Activated CD4-positive, alpha-beta T cell treated with anti-CD3 and anti-CD28 coated beads, Interleukin-2, amount 50 U/mL, for 24 hours (primary cell): ENCODE results near the gene COL27A1.

Source experiments
- DNase-seq, 2 donors: peaks; one replicate each; pipeline ENCODE4 v3.0.0-alpha.2; 2020; ENCODE audit warnings: low read depth in 1 of 2, low spot score in 1 of 2

The COL27A1 gene

DNA sequence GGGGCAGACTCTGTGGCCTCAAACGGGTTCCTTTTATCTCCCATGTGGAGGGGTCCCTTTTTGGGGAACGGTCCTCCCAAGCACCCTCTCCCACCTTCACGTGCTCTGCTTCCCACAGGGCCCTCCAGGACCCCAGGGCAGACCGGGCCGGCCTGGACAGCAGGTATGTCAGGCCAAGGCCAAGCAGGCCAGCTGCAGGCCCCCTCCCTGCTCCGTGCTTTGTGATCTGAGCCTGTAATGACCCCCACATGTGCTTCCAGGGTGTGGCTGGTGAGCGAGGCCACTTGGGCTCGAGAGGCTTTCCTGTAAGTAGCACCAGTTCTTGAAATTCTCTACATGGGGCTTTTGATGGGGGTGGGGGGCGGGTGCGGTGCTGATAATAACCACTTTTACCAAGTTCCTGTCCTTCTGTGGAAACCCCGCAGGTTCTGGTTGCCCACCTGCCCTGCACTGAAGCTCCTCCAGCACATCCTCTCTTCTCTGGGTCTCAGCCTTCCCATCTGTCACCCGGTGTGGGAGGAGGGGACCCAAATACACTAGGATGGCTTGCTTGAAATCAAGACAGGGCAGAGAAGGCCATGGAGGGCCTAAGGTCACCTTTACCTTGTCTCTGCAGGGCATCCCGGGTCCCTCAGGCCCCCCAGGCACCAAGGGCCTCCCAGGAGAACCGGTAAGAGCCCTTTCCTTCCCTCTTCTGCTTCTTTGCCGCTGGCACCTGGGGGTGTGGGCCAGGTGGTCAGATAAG, 109.6 kb downstream of the COL27A1 start:
- no peak for DNase-seq

DNA sequence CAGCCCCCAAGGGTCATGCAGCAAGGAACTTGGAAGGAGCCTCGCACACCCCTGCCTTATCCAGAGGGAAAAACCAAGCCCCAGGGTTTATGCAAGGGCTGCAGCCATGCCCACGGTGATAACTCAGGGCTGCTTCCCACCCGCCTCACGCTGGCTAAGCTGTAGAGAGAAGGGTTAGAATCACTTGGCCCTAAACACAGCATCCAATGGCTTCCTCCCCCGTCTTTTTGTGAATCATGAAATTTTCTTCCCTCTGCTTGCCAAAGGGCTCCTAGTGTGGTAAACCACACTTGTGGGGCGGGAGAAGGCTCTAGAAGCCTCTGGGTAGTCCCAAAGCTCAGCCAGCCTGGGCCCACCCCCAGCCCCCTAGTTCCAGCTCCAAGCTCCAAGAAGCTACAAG, 111.6 kb downstream of the COL27A1 start:
- DNase-seq = no peak

DNA sequence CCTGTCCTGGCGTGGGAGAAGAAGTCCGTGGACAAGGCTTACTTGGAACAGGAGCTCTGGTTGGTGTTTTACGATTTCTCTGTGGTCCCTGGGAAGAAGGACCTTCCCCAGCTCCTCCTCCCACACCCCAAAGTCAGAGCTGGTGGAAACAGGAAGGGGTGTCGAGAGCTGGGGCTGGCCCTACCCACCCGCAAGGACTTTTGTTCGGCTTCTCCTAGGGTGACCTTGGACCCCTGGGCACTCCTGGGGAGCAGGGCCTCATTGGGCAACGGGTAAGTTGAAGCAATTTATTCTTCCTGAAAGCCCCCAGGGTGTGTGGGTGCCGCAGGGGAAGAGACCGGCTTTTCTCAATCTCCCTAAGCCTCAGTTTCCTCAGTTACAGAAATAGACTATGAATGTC, 113.7 kb downstream of the COL27A1 start:
- DNase-seq = no peak

DNA sequence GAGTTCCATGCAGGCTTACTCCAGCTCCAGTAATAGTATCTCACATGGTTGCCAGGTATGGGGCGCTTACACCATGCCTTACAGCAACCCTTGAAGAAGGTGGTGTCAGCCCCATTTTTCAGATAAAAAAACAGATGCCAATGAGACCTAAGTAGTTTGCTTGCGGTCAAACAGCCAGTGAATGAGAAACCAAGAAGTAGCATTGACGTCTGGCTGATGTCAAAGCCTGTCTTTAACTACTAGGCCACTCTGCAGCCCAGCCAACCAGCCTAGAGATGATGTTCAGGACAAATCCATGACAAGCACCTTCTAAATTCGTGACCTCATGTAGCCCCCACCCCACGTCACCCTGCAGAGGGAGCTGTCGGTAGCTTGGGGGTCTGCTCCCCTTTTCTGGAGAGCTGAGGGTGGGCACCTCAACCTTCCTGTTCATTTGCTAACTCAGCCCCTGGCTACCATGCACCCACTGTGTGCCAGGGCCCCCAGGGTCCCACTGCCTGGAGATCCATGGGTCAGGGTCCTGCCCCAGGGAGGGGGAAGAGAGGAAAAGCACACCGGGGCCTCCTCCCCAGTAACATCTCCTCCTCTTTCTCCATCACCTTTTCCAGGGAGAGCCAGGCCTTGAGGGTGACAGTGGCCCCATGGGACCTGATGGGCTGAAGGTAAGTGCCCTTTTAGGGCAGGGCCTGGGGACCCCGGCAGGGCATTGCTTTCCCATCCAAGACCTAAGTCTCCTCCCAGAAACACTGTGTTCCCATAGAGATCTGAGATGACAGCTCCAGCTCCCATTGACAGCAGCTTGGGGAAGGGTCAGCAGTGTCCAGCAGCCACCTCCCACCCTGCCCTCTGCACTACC, 115.0 kb downstream of the COL27A1 start:
- DNase-seq = no peak

DNA sequence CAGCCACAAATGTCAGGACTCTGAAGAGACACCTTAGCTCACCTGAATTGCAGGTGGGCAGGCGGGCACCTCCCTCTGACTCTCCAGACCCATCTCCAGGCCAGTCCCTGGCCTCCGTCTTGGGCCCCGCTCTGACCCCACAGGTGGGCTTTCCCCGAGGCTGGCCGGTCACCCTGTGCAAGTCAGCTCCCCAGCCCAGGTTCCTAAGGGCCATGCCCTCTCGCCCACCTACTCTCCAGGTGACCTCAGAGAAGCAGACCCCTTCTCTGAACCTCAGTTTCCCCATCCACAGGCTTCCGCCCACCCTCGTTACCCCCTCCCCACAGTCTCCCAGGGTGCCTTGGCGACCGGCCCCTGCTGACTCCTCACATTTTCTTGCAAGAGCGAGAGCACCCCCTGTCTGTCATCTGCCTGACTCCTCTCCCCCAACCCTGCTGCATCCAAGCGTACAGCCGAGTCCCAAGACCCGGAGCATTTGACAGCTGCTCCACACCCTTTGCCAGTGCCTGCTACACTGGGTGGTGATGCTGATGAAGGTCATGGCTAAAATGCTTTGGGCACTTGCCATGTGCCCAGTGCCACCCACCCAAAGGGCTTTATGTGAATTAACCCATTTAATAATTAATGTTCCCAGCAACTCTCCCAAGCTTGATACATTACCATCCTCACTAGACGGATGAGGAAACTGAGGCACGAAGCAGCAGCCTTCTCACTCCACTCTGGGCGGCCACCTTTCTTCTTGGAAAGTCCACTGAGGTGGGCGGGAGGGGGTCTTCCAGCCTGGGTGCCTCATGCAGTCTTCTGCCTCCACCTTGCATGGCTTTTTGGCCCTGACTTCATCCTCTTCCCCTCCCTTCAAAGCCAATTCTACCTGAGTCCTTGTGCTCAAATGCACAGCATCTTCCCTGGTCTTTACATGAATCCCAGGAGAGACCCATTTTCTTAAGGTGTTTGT, 116.5 kb downstream of the COL27A1 start:
- DNase-seq = no peak

DNA sequence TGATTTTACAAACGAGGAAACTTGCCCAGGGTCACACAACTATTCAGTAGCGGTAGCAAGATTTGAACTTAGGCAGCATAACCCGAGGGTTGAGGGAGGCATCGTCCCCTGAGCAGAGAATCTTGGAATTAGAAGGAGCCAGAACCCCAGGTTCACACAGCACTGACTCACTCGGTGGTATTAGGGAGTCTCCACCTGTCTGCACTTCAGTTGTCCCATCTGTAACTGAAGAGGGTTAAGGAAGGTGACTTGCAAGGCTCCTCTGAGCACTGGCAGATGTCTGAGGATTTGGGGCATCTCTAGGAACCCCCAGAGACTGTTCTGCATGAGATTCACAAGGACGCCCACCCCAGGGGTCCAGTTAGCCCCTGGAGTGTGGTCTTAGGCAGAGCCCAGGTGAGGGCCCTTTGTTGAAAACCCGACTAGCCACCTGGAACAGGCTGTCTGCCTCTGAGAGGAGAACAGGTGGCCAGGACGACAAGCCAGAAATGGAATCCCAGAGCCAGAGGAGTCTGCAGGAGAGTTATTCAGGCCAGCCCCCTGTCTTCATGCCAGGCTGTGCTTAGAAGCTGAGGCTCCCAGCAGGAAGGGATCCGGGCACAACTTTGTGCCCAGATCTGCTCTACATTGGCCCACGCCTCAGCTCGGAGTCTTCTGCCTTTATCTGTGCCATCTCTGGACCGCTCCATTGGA, 117.5 kb downstream of the COL27A1 start:
- no peak for DNase-seq

DNA sequence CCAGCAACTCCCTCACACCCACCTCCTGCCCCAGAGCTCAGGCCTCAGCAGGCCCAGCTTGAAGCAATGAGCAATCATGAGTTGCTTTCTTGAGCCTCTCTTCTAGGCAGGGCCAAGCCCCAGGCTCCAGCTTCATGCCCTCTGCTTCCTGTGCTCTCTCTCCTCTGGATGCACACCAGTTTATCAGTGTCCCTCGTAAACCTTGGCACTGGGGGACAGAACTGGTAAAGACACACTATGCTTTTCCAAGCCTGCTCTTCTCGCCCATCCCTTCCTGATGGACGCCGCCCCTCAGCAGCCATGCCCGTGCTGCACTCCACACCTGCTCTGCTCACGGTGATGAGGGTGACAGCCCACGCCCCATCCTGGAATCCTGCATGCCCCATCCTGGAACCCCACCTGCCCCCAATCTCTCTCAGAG, 118.1 kb downstream of the COL27A1 start:
- DNase-seq = no peak

DNA sequence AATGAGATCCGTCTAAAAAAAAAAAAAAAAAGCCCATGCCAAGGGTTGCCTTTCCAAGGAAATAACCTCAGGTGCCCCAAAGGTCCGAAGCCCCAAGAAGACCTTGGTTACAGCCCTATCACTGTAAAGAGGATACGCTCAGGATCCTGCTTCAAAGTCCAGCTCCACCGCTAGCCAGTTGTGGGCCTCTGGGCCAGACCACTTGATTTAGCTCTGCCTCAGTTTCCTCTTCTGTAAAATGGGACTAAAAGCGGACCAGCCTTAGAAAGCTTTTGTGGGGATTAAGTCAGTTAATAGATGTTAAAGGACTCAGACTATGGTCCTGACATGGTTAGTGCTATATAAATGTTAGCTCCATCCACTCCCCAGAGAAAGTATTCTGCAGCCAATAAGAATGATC, 118.9 kb downstream of the COL27A1 start:
- DNase-seq = no peak

DNA sequence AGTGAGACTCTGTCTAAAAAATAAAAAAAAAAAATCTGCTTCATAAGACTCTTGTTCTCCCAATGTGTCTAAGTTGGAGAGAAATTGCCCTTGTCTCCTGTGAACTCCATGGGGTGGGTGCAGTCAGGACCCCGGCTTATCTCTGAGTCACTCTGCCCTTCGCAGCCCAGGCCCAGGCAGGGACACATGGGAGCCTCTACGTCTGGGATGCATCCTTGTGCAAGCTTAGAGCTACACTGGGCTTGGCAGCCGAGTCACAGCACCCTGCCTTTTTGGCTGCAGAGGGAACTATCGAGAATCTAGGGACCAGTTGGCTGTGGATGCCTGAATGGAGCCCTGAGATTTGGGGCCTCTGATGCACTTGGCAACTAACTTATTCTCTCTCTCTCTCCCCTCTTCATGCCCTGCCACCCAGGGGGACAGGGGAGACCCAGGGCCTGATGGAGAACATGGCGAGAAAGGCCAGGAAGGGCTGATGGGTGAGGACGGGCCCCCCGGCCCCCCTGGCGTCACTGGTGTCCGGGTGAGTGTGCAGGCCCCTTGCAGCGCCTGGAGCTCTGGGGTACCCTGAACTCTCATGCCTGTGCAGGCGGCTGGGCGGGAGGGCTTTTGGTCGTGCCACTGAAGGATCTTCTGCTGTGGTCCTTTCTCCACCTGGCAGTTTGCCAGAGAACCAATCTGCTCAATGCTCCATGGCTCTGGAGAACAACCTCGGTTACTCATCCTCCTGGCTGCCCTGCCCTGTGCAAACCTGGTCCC, 120.1 kb downstream of the COL27A1 start:
- no peak for DNase-seq

DNA sequence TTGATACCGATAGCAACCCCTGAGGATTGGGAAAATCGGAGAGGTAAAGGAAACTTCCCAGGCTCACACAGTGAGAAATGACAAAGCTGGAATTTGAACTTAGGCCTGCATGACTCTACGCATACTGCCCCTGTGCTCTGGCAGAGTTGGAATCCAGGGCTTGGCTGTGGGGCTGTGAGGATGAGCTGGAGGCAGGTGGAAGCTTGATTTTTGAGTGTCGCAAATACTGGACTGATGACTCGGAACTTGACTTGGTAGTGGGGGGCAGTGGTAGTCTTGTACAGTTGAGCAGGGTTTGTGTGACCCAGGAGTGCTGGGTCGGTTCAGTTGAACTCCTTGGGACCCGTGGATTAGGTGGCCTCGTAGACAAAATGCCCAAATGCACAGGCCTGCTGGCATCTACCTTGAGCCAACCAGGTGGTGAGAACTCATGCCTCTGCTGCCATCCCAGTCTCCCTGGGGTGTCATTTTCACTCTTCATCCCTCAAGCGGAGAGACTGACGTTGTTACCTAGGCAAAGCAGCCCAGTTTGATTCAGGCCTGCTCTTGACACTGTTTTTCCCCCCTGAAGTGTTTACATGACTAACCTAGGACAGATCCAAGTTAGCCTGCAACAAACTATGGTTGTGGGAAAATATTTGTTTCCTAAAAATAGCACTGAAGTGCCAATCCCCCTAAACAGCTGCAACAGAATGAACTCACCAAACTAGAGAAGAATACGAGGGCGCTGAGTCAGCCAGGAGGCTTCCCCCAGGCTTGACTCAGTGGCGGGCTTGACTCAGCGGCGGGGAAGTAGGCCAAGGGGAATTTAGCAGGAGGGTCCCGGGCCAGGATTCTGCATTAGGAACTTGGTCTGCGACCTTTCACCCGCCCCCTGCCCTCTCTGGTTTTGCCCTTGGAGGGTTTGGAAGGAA, 121.8 kb downstream of the COL27A1 start:
- DNase-seq = no peak

DNA sequence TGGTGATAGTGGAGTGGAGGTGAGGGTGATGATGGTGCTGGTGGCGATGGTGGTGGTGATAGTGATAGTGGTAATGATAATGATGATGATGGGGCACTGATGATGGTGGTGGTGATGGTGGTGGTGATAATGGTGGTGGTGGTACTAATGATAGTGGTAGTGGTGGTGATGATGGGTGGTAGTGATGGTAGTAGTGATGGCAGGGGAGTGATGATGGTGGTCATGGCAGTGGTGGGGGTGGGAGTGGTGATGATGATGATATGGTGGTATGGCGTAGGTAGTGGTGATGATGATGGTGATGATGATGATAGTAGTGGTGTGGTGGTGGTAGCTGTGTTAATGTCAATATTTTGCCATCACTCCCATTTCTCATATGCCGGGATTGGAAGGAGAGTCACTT, 123.0 kb downstream of the COL27A1 start:
- no peak for DNase-seq

DNA sequence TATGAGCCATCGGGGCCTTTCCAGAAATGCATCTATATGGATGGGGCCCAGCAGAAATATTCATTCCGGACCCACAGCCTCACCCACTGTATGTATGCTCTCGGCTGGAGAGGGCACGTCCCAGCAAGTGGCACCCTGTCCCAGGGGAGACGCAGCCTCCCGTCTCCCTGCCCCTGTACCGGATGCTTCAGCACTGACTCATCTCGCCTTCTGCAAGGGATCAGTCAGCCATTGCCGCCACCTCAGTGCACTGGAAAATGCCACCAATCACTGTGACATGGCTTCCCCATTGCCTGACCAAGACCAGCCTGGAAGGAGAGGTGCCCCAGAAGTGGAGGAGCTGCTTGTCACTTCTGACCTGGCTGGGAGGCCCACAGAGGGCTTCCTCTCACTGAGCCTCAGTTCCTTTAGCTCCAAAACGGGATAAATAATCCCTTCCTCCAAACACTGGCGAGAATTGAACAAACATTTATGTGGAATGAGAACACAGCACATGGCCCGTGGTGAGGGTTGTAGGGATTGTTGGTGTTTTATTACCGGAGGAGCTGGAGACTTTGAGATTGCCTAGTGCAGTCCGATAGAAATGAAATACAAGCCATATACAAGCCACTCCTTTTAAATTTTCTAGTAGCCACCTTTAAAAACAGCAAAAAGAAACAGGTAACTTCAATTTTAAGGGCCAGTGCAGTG, 123.7 kb downstream of the COL27A1 start:
- no peak for DNase-seq

DNA sequence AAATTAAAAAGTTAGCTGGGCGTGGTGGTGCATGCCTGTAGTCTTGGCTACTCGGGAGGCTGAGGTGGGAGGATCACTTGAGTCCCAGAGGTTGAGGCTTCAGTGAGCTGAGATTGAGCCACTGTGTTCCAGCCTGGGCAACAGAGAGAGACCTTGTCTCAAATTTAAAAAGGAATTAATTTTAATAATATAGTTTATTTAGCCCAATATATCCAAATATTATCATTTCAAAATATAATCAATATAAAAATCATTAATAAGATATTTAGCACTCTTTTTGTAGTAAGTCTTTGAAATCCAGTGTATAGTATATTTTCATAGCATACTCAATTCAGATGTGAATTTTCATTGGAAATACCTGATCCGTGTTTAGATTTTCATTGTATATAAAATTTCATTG, 124.4 kb downstream of the COL27A1 start:
- no peak for DNase-seq

DNA sequence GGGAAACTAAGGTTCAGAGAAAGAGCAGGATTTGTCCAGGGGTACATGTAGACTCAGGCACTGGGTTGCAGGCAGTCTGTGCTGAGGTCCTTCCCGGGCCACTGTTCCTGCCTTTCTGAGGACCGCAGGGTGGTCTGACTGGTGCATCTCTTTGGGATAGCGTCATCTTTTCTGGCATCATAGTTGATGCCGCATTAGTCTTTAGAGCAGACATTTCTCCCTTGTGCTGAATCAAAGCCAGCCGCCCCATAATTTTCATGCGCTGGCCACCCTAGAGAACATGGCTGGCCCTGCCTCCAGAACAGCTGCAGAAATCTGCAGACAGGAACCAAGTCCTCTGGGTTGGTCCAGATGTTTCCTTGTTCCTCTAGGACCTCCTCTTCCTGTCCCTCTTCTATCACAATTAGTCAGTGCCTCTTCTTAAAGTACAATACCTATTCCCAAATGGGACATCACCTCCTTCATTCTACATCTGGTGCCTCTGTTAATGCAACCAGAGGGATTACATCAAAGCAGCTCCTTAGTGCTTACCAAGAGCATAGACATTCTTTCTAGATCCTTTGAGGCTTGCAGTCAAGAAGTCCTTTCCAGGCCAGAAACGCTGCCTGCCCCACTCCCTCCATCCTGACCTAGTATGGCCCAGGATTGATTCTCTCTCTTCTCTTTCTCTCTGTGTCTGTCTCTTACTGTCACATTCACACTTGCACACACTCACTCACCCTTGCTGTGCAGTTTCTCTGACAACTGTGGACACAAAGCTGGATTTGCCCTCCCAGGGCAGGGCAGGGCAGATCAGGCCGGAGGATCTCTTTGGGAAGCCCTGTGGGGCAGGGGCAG, 125.5 kb downstream of the COL27A1 start:
- no peak for DNase-seq

DNA sequence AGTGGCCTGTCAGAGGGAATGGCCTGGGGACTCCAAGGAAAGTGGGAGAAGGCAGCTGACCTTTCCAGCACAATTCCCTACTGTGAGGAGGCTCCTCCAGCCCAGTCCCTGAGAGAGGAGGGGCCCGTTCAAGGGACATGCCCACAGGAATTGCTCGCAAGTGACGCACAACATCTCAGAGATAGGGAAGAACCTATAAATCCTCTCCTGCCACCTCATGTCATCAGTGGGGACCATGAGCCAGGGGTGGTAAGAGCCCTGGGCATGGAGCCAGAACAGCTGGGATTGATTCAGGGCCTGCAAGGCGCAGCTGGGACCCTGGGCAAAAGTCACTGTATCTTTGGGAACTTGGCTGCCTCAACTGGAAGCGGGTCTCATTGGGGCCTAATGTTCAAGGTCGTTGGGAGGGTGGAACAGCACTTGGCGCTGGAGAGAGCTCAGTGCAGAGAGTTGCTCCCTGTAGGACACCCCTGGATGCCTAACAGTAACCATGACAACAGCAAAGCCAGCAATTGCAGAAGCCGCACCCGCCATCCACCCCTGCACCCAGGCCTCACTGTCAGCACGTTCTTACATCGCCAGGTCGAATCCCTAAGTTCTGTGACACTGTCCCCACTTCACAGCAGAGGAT, 126.3 kb downstream of the COL27A1 start:
- no peak for DNase-seq

DNA sequence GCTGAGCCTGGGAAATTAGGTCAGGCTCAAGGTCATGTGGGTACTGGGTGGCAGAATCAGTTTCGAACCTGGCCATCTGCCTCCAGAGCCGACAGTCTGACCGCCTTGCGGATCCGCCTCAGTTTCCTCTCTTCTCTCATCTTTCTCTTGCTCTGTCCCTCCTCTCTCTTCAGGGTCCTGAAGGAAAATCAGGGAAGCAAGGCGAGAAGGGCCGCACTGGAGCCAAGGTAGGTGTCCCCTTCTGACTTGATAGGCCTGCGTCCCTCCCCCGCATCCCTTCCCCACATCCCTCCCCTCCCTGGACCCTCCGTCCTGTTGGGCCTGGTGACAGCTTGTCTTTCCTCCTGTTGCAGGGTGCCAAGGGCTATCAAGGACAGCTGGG, 126.8 kb downstream of the COL27A1 start:
- DNase-seq = no peak

DNA sequence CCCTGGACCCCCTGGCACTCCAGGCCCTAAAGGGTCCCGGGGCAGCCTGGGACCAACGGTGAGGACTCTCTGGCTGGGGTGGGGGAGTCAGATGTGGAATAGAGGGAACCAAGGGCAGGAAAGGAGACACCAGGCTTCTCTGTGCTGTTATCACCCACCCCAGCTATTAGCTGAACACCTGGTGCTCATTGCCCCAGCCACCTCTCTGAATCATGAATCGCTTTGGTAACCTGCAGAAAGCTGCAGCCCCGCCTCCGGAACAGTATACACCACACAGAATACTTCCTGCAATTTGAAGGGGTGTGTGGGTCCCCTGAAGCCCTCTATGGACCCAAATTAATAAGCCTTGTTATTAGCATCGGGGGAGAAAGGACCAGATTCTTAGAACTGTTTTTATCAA, 127.2 kb downstream of the COL27A1 start:
- no peak for DNase-seq
